Measurements from ENCODE around the gene FAM174A.
"Not testable (repeated sequence)": the region's sequence is repeated elsewhere in the genome, so short reads cannot be mapped to it uniquely, and the experiment has no call there.

FAM174A gene

DNA sequence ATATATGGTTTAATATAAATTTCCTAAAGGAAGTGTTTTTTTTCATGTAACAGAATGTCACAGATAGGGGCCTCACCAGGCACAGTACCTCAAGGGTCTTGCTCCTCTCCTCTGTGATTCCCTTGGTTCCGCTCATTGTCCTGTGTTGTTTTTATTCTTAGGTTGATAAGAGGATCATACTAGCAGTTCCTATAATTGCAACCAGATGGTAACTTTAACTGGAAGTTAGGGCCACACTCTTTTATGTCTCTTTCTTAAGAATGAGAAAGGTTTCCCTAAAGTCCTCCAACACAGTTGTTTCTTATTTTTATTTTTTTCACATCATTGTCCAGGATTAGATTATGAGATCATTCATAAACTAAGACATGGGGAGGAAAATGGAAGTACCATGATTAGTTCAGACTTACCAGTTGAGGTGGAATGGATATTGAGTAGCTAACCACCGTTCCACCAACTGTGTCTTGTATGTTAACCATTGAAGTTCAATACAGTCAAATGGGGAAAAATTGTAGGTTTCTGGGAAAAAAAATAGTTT lies 41.1 kb downstream of the FAM174A start:
- no peak for DNase-seq

DNA sequence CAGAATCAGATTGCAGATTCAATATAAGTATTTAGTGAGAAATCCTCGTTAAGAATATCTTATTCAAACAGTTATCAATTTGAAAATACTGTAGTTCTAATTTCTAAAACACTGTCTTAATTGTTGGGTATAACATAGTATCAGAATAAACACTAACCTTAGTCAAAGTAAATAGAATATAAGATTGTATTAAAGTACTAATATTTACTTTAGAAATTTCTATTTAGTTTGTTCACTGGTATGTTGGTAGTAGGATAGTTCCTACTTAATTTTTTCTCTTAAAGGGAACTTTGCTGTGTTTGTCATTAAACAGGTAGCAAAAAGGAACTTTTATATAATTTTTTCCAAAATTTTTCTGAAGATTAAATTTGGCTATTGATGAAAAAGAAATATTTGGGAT lies 42.3 kb downstream of the FAM174A start:
- DNase-seq: no peak

DNA sequence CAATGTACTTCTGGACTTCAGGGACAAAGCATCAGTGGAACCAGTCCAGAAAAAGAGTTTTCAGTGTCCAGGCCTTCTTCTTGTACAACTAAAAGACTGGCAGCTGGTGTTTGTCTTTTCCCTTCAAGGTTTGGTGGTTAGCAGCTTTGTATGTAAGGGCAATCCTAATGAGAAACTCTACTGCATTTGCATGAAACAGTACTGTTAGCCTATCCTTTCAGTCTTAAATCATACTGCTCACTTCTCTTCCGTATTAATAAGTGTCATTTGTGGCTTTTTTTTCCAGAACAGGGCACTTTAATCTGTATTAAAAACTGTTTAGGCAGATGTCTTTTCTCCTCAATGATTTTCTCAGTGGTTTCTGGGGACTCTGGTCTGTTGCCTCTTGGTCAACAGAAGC lies 48.9 kb downstream of the FAM174A start:
- DNase-seq: no peak

DNA sequence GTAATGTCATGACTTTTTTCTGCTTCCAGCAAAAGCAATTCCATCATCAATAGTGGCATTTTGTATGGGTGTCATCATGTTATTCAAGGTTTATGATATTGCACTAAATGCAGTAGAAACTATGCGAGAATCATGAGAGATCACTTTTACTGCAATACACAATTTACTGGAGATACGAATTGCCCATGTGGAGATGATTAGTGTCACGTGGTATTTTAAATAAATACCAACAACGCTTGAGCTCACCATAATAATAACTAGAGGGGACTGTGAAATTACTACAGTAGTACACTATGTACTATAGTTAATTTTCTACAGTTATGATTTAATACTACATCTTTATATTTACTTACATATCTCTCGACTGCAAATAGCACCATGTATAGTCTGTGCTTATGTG lies 49.7 kb downstream of the FAM174A start:
- DNase-seq: no peak

DNA sequence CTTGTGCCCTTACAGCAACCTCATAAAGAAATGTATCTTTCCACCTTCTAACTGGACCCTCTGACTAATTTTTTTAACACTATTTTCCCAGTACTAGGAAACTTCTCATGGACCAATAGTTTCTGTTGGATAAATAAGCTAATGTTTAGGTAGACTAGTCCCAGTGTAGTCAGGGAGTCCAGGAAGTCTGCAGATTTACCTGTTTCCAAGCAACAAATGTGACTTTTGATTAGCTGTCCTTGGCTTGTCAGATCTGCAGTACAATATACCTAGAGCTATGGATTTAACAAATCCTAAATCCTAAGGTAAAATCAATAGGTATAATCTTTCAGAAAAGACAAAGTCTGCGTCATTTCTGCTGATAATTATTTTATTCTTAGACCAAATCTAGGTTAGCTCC lies 55.7 kb downstream of the FAM174A start:
- DNase-seq: no peak

DNA sequence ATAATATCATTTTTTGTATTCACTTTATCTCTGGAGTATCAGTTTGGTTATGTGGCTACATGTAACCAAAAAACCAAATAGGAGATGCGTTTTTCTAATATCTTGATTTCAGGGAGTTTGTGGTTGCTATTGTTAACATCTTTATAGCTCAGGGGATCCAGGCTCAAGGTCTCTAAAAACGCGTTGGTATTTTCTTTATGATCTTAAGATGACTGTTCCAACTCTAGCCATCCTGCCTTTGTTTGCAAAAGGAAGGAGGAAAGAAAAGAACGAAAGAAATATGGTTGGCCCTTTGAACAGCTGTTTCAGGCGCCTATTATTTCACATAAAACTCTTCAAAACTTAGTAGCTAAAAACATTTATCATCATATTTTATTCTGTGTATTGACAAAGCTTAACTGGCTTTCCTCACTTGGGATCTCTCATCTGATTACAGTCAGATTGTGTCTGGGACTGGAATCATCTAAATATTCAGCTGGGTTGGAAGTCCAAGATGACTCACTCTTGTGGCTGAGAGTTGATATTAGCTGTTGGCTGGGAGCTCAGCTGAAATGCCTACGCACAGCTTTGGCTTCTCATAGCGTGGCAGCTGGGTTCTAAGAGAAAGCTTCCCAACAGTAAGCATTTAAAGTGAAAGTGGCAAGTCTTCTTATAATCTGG lies 60.1 kb downstream of the FAM174A start:
- DNase-seq: no peak

DNA sequence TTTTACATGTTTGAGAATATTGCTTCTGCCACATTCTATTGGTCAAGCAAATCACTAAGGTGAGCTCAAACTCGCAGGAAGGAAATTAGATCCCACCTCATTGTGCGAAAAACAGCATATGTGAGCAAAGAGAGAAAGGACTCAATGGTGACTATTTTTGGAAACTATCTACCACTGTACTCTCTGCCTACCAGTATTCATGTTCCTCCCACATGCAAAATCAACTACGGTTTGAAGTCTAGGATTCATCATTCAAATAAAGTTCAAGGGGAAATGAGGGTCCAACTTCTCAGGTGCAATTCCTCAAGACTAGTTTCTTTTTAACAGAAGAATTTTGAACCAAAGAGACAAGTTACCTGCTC lies 60.6 kb downstream of the FAM174A start:
- no peak for DNase-seq

DNA sequence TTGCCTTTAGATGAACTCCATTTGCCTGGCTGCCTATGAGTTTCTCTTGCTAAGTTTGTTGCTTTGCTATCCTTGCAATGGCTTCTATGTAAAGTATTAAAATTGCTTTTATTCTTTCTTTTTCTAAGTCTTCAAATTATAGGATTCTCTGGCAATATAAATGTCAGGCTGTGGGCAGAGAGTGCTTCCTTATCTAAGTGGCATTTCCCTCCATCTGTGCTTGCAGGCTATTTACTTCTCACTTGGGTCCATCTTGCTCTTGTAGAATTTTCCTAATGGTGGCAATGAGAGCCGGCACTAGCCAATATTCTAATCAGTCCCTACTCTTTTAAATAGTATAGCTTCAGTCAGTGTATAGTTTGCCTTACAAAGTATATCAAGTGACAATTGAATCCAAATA lies 63.3 kb downstream of the FAM174A start:
- DNase-seq: no peak

DNA sequence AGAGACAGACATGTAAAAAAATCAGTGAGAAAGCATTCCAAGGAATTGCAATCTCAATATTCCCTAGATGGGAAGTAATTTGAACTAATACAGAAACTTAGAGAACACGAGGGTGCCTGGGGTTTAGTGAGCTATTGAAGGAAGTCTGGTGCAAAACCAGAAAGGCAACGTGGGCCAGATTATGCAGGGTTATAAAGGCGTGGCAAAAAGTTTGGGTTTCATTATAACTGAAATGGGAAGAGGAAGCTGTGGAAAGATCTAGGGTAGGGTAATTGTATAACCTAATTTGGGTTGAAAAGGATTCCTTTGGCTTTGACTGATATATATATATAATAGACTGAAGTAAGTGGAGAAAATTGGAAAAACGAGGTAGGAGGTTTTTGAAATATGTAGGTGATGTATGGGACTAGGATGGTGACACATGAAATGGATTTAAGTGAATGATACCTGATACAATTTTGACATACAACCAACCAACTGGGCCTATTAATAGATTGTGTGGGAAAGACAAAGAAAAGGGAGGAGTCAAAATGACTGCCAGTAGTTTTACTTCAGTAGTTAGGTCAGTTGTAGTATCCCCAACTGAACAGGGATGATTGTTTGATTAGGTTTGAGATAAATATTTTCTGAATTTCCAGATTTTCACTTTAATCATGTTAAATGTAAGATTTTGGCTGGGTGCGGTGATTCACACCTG lies 65.3 kb downstream of the FAM174A start:
- no peak for DNase-seq

DNA sequence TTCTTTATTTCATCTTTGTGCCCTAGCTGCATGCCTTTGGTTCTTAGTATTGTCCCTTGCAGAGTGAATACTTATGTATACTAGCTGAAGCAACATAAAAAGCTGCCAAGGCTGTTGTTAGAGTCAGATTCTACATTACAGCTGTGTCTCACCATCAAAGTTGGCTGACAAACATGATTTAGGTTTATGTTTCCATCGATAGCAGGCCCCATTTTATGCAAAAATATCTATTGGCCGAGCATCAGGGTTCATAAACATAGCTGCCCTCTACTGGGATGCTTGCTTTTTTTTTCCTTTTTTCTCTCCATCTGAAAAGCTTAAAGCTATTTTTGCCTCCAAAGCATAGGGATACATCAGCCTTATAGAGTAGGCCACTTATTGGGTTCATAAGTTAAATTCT lies 68.0 kb downstream of the FAM174A start:
- DNase-seq: no peak

DNA sequence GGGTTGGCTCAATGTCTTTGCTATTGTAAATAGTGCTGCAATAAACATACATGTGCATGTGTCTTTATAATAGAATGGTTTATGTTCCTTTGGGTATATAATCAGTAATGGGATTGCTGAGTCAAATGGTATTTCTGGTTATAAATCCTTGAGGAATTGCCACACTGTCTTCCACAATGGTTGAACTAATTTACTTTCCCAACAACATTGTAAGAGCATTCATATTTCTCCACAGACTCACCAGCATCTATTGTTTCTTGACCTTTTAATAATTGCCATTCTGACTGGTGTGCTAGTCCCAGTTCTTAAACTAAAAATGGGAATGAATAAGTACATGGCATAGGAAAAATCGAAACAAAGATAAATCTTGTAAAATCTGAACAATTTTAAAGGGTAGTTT lies 68.8 kb downstream of the FAM174A start:
- DNase-seq: not testable (repeated sequence)

DNA sequence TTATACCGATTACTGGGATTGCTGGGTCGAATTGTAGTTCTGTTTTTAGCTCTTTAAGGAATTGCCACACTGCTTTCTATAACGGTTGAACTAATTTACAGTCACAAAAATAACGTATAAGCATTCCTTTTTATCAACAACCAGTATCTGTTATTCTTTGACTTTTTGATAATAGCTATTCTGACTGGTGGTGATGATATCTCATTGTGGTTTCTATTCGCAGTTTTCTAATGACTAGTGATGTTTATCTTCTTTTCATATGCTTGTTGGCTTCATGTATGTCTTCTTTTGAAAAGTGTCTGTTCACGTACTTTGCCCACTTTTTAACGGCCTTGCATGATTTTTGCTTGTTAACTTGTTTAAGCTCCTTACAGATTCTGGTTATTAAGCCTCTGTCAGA lies 74.4 kb downstream of the FAM174A start:
- DNase-seq: no peak

DNA sequence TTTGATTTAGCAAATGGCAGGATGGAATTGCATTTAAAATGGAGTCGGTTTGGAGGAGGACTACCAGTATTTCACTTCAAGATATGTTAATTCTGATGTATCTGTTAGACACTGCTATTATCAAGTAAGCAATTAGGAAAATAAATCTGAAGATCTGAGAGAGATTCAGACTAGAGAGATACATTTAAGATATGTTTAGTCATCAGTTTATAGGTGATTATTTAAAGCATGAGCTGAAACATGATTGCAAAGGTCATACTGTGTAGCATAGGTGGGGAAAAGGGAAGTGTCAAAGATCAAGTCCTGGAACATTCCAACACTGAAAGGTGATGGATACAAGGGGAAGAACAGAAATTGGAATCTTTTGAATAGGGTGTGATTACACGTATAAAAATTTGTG lies 79.1 kb downstream of the FAM174A start:
- DNase-seq: no peak

DNA sequence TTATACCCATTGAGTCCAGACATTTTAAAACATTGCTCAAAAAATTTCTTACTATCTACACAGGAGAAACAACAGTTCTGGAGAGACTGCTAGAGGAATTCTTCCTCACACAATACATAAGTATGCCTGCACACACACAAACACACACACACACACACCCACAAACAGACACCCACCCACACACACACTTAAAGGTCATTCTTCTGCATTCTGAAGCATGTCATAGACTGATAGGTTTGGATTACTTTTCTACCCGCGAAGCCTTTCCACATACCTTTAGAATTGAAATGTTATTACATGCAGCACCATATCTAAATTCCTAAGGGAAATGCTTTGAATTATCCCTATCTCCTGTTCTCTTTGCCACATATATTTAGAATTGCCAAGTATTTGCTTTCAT lies 80.2 kb downstream of the FAM174A start:
- no peak for DNase-seq

DNA sequence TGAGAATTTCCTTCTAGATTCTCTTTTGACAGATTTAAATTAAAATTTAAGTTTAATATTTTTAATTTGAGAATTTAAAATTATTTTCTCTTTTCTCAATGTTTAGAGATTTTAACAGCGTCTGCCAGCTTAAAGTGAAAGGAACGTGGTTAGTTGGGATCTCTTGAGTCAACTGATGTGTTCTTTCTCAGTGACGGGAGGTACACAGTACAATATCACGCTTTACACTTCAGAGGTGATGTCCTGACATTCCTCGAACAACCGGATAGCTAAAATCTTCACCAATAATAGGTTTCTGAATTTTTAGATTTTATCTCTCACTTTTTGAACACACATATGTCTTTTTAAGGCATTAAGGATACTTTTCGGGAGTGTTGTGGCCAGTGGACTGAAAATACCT lies 81.1 kb downstream of the FAM174A start:
- no peak for DNase-seq

DNA sequence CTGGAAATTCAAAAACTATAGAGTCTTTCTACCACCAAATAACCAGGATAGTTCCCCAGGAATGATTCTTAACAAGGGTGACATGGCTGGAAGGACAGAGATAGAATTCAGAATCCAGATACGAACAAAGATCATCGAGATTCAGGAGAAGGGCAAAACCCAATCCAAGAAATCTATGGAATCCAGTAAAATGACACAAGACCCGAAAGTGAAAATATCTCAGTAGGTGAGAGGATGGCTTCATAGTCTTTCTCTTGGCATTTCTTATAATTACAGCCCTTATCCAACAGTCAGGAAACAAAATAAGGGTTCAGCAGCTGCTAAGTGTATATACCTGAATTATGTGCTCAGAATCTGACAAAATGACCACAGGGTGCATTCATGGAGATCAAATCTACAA lies 81.8 kb downstream of the FAM174A start:
- no peak for DNase-seq

DNA sequence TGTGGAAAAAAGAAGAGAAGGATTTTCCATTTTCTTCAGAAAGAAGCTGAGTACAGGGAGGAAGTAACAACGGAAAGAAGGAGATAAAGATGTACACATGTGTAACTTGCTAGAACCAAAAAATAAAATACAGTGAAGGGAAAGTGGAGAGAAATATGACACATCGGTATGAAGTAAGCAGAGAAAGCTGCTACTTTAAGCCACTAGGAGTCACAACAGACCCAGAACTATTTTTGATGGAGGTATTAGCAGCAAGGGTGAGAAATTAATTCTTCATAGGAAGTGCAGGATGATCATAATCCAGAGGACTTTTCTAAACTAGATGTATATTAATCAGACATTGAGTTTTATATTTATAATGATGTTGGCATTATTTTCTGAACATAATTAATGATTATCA lies 88.5 kb downstream of the FAM174A start:
- DNase-seq: peak in 1 of 2 experiments; percentile 36

DNA sequence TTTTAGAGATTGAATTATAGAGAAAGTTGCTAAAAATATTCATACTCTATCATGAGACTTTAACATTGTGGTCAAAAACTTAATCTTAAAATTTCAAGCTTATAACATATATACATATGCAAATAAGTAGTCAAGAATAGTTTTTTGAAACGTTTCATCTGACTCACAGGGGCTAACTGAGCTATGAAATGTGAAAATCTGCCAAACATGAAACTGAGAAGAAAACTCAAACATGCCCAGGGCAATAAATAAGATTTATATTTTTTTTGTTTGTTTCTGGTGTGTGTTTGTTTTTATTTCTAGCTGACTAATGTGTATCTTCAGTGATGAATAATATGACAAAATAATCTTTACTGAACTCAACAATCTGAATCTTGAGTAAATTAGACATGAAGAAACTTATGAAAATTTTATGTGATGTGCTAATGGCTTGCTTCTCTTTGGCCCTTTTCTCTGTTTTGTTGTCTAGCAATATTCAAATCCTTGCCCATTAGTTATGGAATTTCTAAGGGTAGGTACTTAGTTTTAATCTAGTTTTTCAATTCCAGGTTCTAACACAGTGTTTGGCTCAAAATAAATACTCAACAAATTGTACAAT lies 99.9 kb downstream of the FAM174A start:
- no peak for DNase-seq
